GM08714 (cell line): ENCODE results near the gene UPF2.

ENCODE experiments used
- H3K4me3 ChIP-seq: fragments of 200-500 bp; sonication (Bioruptor generic); 2 replicates; pipeline ENCODE4 v1.5.1; 2014; ENCODE audit warnings: mild to moderate bottlenecking, low read length, inconsistent platforms
- ZNF274 ChIP-seq: IDR thresholded peaks from 2 replicates; pipeline ENCODE4 v1.6.1; 2012; ENCODE audit warnings: mild to moderate bottlenecking, low read depth, low read length

UPF2 gene

DNA sequence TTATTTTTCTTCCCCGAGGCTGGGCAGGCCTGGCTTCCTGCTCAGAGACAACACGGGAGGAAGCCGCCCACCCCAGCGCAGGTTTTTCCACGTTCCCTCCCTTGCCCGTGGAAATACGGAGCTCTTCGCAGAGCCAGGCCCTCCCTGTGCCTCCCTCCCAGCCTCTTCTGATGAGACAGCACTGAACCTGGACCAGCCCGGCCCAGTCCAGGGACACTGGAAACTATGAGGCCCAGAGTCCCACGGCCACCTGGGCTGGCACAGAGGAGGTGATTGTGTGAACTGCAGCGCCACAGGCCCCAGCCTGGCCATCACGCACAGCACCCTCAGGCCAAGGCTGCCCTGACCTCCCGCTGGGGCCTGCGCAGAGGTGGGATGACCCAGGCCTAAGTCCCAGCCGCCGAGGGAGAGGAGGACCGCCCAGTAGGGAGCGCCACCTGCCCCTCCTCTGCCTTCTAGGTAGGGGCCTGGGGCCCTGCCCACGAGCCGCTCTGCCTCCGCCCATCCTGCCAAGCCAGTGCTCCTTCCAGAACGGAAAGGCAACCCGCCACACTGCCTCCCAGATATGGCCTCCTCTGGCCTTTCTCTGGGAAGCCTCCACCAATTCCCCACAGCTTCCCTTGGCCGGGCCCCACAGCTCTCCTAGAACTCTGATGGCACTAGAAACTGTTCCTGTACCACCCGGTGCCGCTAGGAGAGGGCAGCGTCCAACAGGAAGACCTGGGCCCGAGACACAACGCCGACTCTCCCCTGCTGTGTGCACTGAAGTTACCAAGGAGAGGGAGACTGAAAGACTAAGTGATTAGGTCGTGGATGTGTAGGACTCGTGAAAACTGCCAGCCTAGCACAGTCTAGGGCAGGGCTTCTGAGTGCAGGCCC lies 162.2 kb downstream of the UPF2 start:
- TF ChIP-seq ZNF274: no peak

GRCh38 chr10:11879387-11880094 lies 163.1 kb downstream of the UPF2 start:
- no peak overlapping the region for H3K4me3 ChIP-seq
- no peak for TF ChIP-seq ZNF274

More for the DNA sequence above, 162.2 kb downstream of the UPF2 start:
- H3K4me3 ChIP-seq: no peak overlapping the region

DNA sequence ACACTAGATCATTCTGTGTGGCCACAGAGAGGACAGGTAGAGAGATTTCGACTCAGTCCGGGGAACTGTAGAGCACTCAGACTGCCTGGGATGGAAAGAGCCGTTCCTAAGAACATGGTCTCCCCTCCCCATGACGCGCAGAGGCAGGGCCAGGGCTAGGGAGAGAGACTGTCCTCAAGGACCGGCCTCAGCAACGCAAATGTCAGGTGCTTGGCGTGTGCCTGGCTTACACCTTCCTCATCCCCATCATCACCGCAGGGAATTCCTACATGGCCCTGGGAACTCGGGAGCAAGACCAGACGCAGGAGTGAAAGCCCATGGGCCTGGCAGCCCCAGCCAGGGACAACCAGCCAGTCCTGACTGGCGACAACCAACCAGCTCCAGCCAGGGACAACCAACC lies 163.8 kb downstream of the UPF2 start:
- TF ChIP-seq ZNF274: no peak
- H3K4me3 ChIP-seq: no peak overlapping the region

DNA sequence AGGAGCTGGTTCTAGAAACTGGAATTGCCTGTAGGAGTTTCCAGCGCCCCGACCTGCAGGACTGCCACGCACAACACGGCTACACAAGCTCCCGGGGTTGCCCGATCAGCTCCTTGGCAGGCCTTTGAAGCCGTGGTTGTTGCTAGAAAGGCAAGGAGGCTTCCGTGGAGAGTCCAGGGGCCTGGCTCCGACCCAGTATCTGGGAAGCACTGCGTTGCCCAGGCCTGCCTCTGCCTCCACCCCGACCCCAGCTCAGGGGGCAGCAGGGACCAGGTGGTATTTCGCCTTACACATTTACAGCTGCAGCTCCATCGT lies 165.1 kb downstream of the UPF2 start:
- TF ChIP-seq ZNF274: no peak
- H3K4me3 ChIP-seq: no peak overlapping the region

DNA sequence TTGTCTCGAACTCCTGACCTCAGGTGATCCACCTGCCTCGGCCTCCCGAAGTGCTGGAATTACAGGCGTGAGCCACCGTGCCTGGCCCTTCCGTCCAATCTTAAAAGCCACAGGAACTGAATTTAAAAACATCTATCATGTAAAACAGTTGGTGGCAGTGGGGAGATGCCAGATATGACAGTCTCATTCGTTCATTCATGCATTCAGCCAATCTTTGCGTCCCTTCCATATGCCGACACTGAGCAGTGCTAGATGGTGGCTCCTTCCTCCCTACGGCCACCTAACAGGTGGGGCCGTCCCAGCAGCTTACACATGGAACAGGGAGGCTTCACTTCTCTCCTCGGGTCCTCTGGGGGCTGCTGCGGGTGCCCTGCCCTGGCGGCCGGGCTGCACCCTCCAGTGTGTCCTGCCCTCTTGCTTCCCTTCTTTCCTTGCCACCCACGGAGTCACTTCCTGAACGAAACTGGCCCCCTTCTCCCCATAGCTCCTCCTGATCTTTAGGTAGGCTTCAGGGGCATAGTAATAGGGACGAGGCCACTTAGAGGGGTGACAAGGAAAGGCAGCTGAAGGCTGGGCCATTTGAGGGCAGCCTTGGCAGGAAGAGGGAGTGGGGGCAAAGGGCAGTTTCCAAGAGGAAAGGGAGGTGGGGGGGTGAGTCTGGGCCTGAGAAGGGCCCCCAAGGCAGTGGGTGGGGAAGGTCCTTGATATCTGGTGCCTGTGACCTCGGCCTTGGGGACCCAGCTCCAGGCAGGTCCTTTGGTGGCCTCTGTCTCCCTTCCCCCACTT lies 165.6 kb downstream of the UPF2 start:
- H3K4me3 ChIP-seq: no peak overlapping the region
- no peak for TF ChIP-seq ZNF274

DNA sequence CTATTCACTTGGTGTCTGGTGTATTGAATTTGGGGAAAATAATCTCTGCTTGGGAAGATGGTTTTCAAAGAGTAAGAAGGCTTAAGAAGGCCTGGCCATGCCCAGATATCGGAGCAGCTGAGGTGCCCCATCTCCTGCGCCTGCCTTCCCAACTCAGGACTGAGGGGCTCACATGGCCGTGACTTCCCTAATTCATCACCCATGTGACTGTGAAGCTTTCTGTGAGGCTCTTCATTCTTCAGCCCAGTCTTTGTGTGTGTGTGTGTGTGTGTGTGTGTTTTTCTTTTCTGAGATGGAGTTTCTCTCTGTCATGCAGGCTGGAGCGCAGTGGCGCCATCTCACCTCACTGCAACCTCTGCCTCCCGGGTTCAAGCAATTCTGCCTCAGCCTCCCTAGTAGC lies 166.3 kb downstream of the UPF2 start:
- H3K4me3 ChIP-seq: no peak overlapping the region

GRCh38 chr10:11875494-11876281 lies 166.9 kb downstream of the UPF2 start:
- TF ChIP-seq ZNF274: no peak
- no peak overlapping the region for H3K4me3 ChIP-seq

More for the DNA sequence above, 166.3 kb downstream of the UPF2 start:
- TF ChIP-seq ZNF274: no peak

DNA sequence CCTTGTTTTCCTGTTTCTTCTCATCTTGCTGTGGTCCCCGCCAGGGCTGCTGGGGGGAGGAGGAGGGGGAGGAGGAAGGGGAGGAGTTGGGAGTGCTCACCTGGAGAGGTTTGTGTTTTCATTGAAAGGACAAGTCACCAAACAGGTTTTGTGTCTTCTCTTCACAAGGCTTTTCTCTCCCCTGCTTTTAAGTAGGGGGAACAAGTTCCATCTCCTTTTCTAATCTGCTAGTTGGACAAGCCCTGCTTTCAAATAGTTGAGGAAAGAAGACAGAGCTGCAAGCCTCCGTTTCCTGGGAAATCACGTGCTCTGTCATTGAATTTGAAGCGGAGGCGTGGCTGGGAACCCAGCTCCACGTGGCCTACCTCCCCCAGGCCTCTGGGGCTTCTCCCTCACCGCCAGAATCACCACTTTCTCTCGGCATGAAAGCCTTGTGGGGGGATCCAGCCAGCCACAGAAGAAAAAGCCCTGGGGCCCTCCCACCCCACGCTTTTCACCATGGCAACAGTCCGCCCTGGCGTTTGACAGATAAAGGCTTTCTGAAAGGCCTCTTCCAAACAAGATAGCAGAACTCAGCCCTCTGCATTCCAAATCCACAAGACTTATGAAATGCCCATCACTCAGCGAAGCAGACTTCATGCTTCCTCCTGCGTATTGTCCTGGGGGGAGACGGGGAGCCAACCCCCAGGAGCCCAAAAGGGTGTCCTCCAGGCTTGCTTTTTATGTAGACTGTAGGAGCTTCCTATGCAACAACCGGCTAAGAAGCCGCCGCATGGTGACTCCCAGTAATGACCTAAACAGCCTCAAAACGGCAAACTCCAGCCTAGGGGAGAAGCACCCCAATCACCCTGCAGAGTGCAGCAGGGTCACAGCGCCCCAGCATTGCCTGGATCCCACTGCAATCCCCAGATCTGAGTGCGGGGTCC lies 167.8 kb downstream of the UPF2 start:
- no peak overlapping the region for H3K4me3 ChIP-seq
- TF ChIP-seq ZNF274: no peak

DNA sequence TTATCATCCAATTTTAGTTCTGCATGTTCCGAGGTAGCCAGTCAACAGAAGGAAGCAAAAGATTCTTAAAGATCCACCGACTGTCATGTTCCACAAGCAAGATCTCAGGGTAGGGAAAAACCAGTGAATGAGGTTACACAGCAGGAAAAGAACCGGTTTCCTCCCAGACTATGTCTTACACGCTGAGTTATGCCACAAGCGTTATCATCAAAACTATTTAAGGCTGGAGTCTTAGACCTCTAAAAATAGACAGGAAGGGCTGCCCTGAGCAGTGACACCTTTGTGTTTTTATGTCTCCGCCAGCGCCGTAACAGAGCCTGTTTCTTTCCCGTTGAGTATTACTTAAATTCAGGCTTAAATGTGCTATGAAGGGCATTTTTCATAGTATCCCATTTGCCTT lies 171.1 kb downstream of the UPF2 start:
- TF ChIP-seq ZNF274: no peak
- H3K4me3 ChIP-seq: no peak overlapping the region

DNA sequence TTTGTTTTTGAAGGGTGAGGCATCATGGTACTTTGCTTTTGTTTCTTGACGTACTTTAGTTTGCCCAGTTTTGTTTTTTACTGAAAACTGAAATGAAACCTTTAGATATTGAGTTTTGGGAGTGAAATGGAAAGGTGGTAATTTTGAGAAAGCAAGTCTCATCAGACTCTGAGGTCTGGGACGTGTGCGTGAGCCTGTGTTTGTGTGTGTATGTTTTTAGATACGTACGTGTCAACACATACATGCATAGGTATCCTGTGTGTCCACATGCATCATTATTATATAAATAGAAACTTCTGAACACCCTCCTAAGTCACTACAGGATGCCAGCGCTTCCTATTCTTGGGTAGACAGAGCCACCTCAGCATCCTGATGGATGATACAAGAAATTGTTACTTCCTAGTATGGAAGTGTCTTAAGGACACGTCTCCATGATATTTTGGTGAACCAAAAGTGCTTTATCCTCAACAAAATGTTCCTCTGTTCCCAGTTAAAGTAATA lies 171.7 kb downstream of the UPF2 start:
- no peak overlapping the region for H3K4me3 ChIP-seq
- no peak for TF ChIP-seq ZNF274

GRCh38 chr10:11870461-11870780 lies 172.2 kb downstream of the UPF2 start:
- H3K4me3 ChIP-seq: no peak overlapping the region
- no peak for TF ChIP-seq ZNF274
